ENCODE results near the gene PCNA. TPM values are rescaled to one million over a fixed set of nuclear protein-coding genes. Genes with fewer than 3 reads are reported as not detected.

PCNA gene
- total RNA-seq, 6 donors from 2014 or later, result 15.5 to 55.9 (median 42.3) TPM

GRCh38 chr20:5127204-5127858 is 7.6 kb upstream of the PCNA start:
- DNase-seq (peak; percentile 44 to 62), ATAC-seq (ENCODE audit: low FRiP score in 2 of 2) (peak; percentile 27)
- 0% methylated on average over 12 to 17 of the region's 44 CpGs for WGBS, 2 donors
- peaks cover 22 to 46% (median 32%) of the 10 kb centered on the region in 4 donors for H3K4me1 ChIP-seq
- peak overlapping the region; percentile 91 to 99 (median 97) for H3K27ac ChIP-seq
- H3K27me3 ChIP-seq, result no peaks in the 10 kb centered on the region
- peak overlapping the region; percentile 65 to 100 (median 92) for H3K4me3 ChIP-seq
- TF ChIP-seq EP300 (IDR thresholded peaks at IDR 0.05) (no peak), POLR2AphosphoS5 (IDR thresholded peaks at IDR 0.05) (peak in 1 of 2 donors; percentile 47), CTCF (IDR thresholded peaks at IDR 0.05) (no peak), POLR2A (IDR thresholded peaks at IDR 0.05) (peak in 2 of 4 donors; percentile 2 to 34)
- H3K9me3 ChIP-seq, result no peaks in the 10 kb centered on the region
- H3K36me3 ChIP-seq, result no peaks in the 10 kb centered on the region

GRCh38 chr20:5126512-5127203 is 6.9 kb upstream of the PCNA start, which contains the start of gene CDS2:
TSS of gene CDS2 (plus strand) at chr20:5127008. CDS start at chr20:5127093, 85 bp downstream.
- peak in 1 of 4 donors; percentile 13 for TF ChIP-seq EP300 (IDR thresholded peaks at IDR 0.05)
- peak; percentile 79 for TF ChIP-seq POLR2AphosphoS5 (IDR thresholded peaks at IDR 0.05)
- TF ChIP-seq CTCF (IDR thresholded peaks at IDR 0.05), result peak; percentile 44 to 87 (median 63)
- peak in 3 of 4 donors; percentile 82 to 94 (median 87) for TF ChIP-seq POLR2A (IDR thresholded peaks at IDR 0.05)
- 0 to 1% methylated on average over 26 to 40 of the region's 78 CpGs for WGBS, 2 donors
- Histone ChIP-seq H3K4me1 (peaks cover 22 to 46% (median 29%) of the 10 kb centered on the region in 4 donors), H3K36me3 (no peaks in the 10 kb centered on the region), H3K27ac (peak within 1 kb of the TSS; percentile 91 to 99 (median 97)), H3K27me3 (no peaks in the 10 kb centered on the region), H3K9me3 (no peaks in the 10 kb centered on the region), H3K4me3 (peak within 1 kb of the TSS; percentile 65 to 100 (median 92))
- ATAC-seq (ENCODE audit: low FRiP score in 2 of 2), result peak; percentile 98 to 99
- peak; percentile 100 for DNase-seq

GRCh38 chr20:5122873-5123260 is 3.1 kb upstream of the PCNA start:
- H3K27ac ChIP-seq, result no peak overlapping the region

GRCh38 chr20:5120185-5120476 is 373 bp upstream of the PCNA start:
- no peak for TF ChIP-seq CTCF (IDR thresholded peaks at IDR 0.05)
- TF ChIP-seq EP300 (IDR thresholded peaks at IDR 0.05), result no peak
- no peak for TF ChIP-seq POLR2AphosphoS5 (IDR thresholded peaks at IDR 0.05)
- no peak for TF ChIP-seq POLR2A (IDR thresholded peaks at IDR 0.05)
- ATAC-seq (ENCODE audit: low FRiP score in 2 of 2), result no peak
- WGBS, 2 donors, result 0% methylated on average over 9 of the region's 9 CpGs
- Histone ChIP-seq H3K9me3 (no peaks in the 10 kb centered on the region), H3K36me3 (peaks cover 7 to 23% (median 13%) of the 10 kb centered on the region in 4 donors), H3K27me3 (no peaks in the 10 kb centered on the region), H3K4me3 (peak overlapping the region; percentile 41 to 95 (median 69)), H3K4me1 (peaks cover 12 to 22% (median 16%) of the 10 kb centered on the region in 4 donors), H3K27ac (peak overlapping the region; percentile 82 to 89 (median 88))
- DNase-seq, result no peak

More at GRCh38 chr20:5122873-5123260, 3.1 kb upstream of the PCNA start:
- DNase-seq (no peak), ATAC-seq (ENCODE audit: low FRiP score in 2 of 2) (no peak)
- Histone ChIP-seq H3K4me1 (peaks cover 19 to 30% (median 27%) of the 10 kb centered on the region in 4 donors), H3K4me3 (no peak overlapping the region), H3K9me3 (no peaks in the 10 kb centered on the region), H3K36me3 (no peaks in the 10 kb centered on the region), H3K27me3 (no peaks in the 10 kb centered on the region)
- WGBS, 2 donors, result 100% methylated on average over 1 of the region's 1 CpG
- TF ChIP-seq POLR2AphosphoS5 (IDR thresholded peaks at IDR 0.05) (no peak), CTCF (IDR thresholded peaks at IDR 0.05) (no peak), POLR2A (IDR thresholded peaks at IDR 0.05) (no peak), EP300 (IDR thresholded peaks at IDR 0.05) (no peak)
